ENCODE results near the gene CAMK2B.
A peak's percentile ranks its signal among the peaks of the same experiment; 100 is the strongest.
"Not testable (repeated sequence)": the region's sequence is repeated elsewhere in the genome, so short reads cannot be mapped to it uniquely, and the experiment has no call there.

The CAMK2B gene

DNA sequence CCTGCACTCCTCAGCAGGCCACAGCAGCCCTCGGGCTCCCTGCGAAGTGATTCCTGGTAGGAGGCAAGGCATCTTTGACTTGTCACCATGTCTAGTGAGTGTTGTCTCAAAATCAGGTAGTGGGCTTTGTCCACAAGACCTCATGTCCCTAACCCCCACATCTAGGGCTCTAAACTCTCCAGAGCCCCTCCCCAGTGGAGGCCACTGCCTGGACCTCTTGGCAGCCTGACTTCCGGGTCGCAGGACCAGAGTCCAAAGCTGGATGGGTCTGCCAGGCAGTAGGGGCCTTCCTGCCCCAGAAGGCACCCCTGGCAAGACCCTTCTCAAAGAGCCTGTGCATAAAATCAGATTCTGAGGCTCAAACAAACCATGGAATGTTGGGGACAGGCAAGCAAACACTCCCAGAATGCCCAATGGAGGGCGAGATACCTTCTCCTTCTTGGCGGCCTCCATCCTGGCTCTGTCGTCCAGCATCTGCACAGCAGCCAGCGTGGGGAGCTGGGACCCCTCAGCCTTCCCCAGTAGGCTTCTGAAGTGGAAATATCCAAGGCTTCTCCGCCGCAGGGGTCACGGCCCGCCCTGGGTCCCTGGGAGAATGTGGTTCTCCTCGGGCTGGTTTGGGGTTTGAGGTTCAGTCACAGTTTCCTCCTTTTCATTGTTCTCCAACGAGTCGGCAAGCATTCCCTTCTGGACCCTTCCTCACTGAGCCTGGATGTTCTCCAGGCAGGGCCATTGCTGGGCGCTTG is 136.7 kb downstream of the CAMK2B start:
- DNase-seq = no peak

DNA sequence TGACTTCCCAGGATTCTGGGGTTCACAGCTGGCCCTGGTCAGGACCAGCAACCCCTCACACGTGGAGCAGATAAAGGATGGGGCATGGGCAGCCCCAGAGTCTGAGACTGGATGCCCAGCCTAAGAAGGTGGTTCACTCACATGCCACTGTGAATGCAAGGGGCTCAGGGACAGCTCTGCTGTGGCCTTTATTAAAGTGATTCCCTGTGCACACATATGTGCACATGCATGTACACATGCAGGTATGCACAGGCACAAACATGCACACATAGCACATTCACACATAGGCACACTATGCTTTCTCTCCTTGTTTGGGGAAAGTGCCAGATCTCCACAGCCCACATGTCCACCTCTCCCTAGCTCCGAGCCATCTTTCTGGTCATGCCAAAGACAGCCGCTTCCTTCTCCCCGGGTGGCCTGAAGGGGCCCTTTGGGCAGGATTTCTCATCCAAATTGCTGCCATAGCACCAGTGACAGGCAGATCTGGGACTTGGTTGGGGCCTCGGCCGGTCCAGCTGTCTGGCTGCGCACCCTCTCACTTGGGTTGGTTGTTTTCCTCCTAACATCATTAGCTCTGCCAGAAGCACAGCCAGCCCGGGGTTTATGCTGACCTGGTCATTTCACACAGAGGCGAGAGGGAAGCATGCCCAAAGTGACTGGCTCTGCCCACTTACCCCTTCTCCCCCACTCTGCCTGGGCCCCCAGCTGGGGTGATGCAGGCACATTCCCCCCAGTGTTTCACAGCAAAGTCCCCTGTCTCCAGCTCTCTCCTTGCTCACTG is 137.6 kb downstream of the CAMK2B start:
- DNase-seq = no peak

DNA sequence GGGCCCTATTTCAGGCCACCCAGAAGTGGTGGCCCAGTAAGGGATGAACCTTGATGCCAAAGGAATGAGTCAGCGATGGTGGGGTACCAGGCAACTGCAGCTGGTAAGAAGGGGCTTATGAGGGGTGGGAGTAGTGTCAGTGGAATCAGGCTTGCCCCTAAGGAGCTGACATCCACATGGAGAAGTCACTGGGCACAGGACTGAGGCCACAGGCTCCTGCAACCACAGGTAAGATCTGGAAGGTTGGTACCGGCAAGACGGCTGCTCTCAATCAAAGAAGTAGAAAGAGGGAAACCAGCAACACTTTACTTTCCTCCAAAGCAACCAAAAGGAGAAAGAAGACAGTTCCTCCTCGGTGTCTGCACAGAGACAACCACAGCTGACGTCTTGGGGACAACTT is 138.7 kb downstream of the CAMK2B start:
- no peak for DNase-seq

DNA sequence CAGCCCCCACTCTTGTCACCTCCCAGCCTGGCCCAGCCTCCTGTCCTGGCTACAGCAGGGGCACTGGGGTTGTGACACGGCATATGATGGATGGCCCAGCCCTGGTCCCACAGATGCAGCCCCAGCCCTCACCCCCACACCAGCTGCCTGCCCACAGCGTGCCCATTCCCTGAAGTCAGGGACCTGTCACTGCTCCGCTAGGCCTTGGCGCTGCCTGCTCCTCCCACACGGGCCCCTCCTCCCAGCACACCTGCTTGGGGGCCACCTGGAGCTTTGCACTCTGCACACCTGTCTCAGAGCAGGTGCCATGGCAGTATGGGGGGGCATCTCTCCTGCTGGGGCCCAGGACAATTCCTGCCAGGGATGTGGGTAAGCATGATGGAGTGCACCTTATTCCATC is 139.7 kb downstream of the CAMK2B start:
- no peak for DNase-seq

DNA sequence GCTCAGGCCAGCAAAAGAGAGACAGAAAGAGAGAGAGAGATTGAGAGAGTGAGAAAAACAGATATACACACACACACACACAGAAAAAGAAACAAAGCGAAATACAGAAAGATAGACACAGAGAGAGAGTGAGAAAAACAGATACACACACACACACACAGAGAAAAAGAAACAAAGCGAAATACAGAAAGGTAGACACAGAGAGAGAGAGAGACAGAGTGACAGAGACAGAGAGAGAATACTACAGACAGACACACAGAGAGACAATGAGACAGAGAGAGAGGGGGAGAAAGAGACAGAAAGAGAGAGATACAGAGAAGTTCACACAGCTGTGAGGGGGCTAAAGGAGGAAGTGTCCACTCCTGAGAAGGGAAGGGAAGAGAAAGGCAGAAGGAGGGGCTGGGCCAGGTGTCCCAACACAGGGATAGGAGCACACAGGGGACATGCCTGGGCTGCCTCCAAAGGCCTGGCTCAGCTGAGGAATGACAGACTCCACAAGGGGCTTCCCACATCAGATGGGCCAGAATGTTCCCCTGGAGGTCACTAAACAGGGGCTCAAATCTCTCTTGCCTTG is 140.4 kb downstream of the CAMK2B start:
- DNase-seq = no peak

DNA sequence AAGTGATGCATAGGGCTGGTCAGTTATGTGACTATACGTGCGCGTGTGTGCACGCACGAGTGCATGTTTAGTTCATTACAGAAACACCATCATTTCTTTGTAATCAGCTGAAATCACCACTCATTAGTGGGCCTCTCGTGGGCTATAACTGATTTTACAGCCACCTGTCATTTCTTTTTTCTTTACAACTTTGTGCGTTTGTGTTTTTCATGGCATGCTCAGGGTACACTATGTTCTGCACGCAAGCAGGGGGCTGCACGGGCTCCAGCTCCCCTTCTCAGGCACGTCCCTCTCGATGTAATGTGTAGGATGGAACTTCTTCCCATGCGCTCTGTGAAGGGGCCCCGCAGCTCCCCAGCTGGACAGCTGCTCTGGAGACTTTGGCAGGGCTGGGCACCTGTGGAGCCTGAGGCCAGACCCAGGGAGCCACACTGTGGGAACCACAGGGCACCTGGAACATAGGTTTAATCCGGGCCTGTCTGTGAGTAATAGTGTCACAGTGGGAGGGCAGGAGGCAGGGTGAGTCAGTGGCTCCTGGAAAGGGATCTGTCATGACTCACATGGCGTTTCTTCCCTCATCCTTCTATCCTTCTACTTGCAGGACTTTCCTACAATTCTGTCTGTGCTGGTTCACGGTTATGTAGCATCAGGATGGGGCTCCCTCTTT is 141.1 kb downstream of the CAMK2B start:
- DNase-seq = peak in 2 of 3 donors; percentile 17 to 19

DNA sequence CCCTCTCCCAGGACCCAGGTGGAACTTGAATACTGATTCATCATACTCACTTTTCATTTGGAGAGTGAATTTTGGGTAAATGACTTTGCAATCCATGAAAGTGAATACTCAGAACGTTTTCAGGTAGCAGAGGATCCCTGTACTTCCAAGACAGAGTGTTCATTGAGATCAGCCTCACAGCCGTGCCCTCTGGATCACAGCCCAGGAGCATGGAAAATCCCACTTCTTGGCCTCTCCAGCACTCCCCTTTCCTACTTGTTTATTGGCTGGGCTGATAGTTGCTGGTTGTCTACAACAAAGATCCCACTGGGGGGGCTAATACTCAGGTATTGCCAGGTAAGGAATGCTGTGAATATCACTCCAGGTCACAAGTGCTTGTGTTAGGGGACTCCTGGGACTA is 142.0 kb downstream of the CAMK2B start:
- DNase-seq = no peak

DNA sequence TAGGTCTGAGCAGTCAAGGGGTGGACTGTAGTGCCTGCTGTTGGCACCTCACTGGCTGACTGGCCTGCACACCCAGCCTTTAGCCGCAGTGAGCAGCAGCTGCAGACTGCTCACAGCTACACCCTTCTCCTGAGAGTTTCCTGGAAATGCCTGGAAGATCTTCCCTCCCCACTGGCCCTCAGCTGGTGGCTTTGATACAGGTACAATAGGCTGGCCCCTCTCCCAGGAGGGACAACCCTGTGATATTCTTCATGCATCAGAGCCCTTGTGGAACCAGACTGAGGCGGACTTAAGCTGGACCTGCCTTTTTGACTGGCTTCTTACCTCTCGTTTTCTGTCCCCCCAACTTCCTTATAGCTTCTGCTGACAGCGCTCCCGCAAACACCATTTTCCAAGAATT is 142.6 kb downstream of the CAMK2B start:
- DNase-seq = no peak

DNA sequence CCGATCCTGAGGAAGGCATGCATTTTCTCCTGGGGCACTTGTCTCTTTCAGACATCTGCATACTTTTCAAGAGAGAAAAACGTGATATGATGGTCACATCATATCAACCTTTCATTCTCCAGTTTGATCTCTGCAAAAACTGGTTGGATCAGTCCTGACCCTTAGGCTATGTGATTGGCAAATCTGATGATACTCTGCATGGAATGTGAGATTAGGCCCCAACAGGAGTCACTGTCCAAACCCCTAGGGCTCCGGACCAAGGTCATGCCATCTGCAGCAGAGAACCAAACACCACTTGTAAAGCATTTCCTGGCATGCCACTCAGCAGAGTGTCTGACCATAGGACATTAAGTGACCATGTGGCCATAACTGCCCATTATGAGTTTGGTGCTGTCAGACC is 144.8 kb downstream of the CAMK2B start:
- no peak for DNase-seq

DNA sequence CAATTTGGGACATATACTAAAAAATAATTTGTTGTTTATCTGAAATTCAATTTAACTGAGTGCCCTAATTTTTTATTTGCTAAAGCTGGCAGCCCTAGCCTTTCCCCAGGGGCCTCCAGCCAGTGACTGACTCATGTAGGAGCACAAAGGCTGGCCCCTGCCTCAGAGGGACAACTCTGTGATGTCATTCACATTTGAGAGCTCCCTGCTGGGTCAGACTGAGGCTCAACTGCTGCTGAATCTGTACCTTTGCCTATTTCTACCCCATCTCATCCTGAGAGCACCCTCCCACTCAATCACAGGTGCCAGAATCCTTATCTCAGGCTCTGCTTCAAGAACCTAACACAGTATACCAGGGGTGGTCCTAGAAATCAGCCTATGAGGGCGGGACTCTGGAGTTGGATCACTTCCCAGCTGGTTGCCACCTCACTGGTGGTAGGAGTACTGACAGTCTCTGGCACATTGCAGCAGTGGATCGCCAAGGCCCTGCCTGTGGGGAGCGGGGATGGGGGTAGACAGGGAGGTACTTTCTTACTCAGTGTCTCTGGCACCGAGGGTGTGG is 147.7 kb downstream of the CAMK2B start:
- no peak for DNase-seq

DNA sequence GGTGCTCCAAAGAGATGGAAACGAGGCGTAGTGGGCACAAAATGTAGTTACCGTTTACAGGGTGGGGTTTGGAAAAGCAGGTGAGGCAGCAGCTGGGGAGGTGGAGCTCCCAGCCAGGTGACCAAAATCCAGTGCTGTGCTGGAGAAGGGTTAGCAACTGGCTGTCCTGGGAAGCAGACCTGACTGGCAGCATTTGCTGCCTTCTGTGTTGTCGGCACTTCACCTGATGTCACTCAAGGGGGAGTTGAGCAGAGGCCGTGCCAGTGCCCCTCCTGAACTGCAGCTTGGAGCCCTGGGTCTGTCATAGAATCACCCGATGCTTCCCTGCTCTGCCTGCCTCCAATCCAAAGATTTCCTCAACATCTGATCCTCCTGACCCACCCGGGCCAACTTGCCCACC is 148.9 kb downstream of the CAMK2B start:
- no peak for DNase-seq

DNA sequence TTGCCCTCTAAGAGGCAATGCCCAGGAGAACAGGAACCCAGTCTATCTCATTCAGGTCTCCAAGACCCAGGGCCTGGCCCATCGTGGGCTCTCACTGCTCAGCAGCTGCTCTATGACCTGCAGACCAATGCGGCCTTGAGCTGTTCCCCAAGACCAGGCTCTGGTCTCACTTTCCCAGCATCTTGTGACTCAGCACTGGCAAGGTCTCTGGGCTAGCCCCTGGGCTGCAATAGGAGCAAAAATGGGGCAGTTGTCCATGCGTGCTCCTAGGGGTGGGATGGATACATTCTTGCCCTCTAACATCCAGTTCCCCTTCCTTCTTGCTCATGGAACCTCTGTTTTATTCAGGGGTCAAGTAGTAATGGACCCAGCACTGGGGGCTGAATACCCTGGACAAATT is 149.7 kb downstream of the CAMK2B start:
- no peak for DNase-seq

DNA sequence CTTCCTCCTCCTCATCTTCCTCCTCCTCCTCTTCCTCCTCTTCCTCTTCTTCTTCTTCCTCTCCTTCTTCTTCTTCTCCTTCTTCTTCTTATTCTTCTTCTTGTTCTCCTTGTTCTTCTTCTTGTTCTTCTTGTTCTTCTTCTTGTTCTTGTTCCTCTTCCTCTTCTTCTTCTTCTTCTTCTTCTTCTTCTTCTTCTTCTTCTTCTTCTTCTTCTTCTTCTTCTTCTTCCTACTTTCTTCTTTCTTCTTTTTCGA is 150.8 kb downstream of the CAMK2B start:
- not testable (repeated sequence) for DNase-seq

DNA sequence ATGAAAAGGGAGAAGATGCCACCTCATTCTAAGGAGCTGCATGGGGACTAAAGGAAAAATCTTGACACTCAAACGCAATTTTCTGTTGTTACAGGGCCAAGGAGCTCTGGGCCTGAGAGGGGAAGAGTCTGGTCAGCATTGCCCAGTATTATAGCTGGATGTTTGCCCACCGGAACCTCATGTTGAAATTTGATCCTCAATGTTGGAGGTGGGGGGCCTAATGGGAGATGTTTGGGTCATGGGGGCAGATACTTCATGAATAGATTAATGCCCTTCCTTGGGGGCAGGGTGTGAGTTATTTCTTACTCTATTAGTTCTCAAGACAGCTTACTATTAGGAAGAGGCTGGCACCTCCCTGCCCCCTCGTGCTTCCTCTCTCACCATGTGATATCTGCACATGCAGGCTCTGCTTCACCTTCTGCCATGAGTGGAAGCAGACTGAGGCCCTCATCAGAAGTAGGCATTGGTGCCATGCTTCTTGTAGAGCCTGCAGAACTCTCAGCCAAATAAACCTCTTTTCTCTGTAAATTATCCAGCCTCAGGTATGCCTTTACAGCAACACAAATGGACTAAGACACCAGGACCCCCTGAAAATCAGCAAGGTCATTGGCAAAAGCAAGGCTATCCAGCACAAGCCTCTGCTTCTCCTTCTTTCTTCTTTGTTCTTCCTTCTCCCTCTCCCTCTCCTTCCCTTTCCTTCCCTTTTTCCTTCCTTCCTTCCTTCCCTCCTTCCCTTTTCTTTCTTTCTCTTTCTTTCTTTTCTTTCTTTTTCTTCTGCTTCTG is 151.3 kb downstream of the CAMK2B start:
- no peak for DNase-seq

DNA sequence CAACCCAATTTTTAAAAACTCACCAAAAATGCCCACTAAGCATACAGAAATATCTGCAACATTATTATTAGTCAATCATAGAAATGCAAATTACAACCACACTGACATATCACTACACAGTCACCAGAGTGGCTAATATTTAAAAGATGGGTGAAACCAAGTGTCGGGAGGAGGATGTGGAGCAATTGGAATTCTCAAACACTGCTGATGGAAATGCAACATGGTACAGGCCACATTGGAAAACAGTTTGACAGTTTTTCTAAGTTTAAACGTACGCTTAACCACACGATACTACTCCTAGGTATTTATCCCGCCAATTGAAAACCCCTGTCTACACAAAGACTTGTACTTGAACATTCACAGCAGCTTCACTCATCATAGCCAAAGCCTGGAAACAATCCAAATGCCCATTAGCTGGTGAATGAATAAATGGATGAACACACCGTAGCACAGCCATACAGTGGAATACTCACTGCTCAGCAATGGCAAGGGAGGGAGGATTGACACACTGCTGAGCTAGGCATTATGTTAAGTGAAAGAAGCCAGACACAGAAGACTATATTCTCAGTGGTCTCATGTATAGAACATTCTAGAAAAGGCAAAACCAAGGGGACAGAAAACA is 152.5 kb downstream of the CAMK2B start:
- no peak for DNase-seq

DNA sequence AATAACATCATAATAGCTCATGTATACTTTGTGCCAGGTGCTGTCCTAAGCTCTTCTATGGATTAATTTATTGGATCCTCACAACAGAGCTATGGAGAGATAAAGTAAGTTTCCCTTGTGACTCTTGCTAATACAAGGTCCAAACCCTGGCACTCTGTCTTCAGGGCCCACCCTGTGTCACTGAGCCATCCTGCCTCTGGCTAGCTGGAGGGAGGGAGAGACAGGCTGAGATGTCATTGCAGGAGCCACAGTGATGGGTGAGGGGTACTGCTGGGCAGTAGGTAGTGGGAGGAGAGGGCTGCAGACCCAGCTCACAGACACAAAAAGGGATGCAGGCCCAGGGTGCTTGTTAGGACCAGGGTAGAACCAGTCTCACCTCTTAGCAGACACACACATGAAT is 153.0 kb downstream of the CAMK2B start:
- no peak for DNase-seq

DNA sequence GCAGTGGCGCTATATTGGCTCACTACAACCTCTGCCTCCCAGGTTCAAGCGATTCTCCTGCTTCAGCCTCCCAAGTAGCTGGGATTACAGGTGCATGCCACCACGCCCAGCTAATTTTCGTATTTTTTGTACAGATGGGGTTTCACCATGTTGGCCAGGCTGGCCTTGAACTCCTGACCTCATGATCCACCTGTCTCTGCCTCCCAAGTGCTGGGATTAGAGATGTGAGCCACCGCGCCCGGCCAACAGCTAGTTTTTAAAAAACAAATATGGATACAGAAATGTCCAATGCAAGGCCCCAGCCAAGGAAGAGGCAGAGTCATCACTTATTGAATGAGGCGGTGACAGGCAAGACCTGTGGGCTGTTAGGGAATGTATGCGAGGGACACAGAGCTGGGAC is 153.5 kb downstream of the CAMK2B start:
- DNase-seq = not testable (repeated sequence)

DNA sequence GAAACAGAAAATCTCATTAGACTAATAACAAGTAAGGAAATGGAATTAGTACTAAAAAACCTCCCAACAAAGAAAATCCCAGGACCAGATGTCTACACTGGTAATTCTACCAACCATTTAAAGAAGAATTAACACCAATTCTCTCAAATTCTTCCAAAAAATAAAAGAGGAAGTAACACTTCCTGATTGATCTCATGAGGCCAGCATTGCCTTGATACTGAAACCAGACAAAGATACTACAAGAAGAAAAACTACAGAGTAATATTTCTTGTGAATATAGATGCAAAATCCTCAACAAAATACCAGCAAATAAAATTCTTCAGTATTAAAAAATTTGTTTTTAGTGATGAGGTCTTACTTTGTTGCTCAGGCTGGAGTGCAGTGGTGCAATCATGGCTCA is 157.5 kb downstream of the CAMK2B start:
- peak; percentile 24 to 42 (median 42) for DNase-seq

All from suppressor macrophage treated with lipopolysaccharide for 1 hour (primary cell).